A172 (cell line): ENCODE results near the gene NOD1. TPM values are rescaled to one million over a fixed set of nuclear protein-coding genes. Genes with fewer than 3 reads are reported as not detected.

Source experiments
- total RNA-seq: library from RNA; depleted of rRNA; stranded (reverse); fragments of >200 nt; shearing (Covaris generic); gene quantifications from 2 replicates; pipeline ENCODE4 v1.2.3, GENCODE V29; 2014; rRNA removed

The NOD1 gene
- total RNA-seq, 1 experiment from 2014 or later: 5.2 TPM

Other genes with a start within 250 kb of the NOD1 start
- gene ZNRF2, start 194.2 kb downstream of the NOD1 start, total RNA-seq: 13.1 and 15.0 TPM in 2 replicates
- gene GGCT, start 26.0 kb upstream of the NOD1 start, total RNA-seq: 121 and 147 TPM in 2 replicates
- 122 and 139 TPM in 2 replicates for gene GARS1, start 116.1 kb upstream of the NOD1 start, total RNA-seq
- gene CRHR2, start 203.7 kb upstream of the NOD1 start, total RNA-seq: not detected in 2 replicates